Medulla oblongata (tissue), 1 donor: ENCODE results near the gene TBC1D16.

ENCODE experiments used
- DNase-seq: peaks from one replicate; pipeline ENCODE4 v3.0.0-alpha.2; 2015; ENCODE audit errors: extremely low spot score

Gene TBC1D16

DNA sequence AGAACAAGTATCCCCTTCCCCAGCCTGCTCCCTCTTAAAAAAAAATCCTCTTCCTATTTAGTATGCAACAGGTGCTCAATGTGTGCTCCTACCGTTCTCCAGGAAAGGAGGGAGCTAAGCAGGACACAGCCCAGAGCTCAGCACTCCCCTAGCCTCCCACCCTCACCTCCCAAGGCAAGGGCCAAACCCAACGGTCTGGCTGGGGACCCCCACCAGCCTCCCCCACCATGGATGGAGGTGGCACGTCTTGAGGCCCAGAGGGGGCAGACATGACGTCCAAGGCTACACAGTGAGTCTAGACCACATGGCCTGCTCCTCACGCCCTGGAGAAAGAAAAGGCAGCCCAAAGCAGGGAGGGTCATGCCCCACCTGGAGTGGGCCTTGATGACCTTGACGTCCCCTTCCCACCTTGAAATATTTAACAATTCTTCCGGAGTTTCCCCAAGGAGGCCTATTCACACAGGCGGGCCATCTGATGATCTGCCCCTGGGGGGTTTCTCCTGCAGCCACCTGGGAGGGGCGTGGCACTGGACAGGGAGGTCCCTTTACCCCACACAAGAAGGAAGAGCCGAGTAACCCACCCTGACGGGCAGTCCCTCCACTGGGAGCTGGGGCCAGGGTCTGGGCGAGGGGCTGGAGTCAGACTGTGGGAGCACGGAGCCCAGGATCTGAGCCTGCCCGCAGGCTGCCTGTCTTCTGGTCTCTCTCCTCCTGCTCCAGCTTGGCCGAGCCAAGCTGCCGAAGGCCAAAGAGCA is 107.0 kb downstream of the TBC1D16 start:
- no peak for DNase-seq

GRCh38 chr17:79927688-79928501 is 107.8 kb downstream of the TBC1D16 start:
- no peak for DNase-seq

- DNase-seq, result no peak
Observed at GRCh38 chr17:79927136-79927661, 108.5 kb downstream of the TBC1D16 start.

GRCh38 chr17:79926605-79927135 is 109.0 kb downstream of the TBC1D16 start:
- DNase-seq, result no peak

DNA sequence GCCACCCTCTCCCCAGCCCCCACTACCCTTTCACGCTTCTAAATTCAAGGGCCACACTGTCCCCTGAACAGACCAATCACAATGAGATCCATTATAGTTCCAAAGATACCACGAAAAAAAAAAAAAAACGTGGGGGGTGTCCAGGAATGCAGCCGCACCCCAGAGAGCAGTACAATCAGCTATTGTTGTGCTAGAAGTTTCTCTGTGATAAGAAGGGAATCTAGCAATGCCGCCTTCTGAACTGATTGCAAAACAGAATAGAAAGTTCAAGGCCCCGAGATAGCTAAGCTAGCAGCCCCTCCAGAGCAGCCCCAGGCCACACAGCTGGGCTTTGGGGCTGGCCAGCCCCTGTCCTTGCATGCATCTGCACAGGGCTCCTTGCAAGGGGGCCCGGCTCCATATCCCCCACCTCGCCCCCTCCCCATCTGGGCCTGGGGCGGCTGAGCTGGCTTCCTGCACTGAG is 109.5 kb downstream of the TBC1D16 start:
- no peak for DNase-seq

DNA sequence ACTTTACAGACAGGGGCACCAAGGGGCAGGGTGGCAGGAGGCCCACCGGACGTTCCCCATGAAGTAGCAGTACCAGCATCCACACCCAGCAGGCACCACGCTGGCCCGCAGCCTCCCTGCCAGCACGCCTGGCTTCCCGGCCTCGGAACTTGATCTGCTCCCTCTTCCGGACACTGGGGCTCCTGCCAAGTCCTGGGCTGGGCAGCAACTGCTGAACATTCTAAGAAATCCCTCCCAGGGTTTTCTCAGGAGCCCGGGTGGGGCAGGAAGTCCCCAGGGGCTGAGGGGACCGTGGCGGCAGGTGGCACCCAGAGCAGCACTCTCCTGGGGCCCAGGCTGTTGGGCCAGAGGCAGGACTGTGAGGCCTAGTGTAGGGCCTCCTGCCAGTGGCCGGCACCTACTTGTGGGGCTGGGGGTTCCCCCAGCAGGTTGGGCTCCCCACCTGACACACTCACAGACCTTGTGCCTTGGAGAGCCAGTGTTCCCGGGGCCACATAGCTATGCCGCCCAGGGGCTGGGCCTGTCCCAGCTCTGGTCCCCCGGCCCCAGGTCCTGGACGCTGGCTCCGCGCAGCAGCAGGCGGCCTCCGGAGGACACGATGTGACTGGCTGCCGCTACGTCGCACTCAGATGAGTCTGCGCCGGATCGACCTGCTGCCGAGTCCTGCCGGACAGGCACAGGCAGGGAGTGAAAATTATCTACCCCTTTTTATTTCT is 110.3 kb downstream of the TBC1D16 start:
- DNase-seq, result peak; percentile 66

- no peak for DNase-seq
Observed at GRCh38 chr17:79924639-79924976, 111.1 kb downstream of the TBC1D16 start.

DNA sequence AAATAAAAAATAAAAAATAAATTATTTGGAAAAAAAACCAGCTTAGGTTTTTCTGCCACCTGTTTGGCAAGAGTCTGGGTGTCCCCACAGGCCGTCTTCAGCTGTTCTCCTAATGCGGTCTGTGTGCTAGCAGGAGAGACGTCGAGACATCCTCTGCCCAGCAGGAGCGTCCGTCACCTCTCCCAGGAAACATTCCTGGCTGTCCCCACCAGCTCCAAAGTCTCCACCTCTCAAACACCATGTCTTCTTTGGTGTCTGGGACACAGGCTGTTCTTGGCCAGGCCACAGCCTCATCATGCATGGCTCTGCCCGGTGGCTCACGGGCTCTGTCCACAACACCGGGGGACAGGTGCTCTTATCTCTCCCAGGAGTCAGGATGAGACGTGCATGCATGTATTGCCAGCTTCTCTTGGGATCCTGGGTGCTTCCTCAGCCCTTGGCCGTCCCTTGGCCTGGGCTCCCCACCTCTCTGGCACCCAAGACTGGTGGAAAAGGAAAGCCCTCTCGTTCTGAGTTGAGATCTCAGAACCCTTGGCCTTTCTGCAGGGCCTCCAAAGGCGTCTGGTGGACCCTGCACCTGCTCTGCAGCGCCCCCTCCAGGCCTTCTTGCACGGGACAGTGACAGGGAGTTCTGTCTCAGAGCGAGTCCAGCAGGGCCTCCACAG is 111.6 kb downstream of the TBC1D16 start:
- DNase-seq, result peak; percentile 54

DNA sequence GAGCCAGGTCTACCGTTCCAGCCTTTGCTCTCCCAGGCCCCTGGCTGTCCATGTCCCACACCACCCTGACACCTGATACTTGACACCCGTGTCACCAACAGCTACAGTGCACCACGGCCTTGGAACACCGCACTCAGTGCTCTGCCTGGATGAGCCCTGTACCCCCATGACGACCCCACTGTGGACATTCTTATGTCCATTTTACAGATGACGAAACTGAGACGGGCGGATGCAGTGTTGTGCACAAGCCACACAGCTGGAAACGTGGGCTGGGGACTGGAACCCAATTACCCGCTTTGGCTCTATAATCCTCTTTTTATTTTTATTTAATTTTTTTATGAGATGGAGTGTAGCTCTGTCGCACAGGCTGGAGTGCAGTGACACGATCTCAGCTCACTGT is 112.9 kb downstream of the TBC1D16 start:
- no peak for DNase-seq

DNA sequence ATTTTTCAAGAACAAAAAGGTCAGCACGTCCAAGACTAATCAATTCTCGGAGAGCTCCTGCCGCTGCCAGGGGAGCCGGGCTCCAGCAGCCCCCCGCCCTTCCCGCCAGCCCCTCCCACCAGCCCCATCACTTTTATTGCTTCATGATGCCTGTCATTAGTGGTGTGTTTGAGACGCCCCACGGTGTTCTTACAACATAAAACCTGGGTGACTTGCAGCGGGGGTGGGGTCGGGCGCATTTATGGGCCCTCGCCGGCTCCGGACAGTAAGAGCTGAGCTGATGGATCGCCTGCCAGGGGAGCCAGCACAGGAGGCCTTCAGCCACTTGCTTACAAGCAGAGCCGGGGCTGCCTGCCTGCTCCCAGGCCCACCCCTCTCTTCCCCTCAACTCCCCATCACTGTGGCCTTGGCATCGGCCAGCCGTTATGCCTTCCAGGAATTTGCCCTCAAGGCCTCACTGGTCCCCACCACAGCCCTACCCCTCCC is 113.5 kb downstream of the TBC1D16 start:
- no peak for DNase-seq

DNA sequence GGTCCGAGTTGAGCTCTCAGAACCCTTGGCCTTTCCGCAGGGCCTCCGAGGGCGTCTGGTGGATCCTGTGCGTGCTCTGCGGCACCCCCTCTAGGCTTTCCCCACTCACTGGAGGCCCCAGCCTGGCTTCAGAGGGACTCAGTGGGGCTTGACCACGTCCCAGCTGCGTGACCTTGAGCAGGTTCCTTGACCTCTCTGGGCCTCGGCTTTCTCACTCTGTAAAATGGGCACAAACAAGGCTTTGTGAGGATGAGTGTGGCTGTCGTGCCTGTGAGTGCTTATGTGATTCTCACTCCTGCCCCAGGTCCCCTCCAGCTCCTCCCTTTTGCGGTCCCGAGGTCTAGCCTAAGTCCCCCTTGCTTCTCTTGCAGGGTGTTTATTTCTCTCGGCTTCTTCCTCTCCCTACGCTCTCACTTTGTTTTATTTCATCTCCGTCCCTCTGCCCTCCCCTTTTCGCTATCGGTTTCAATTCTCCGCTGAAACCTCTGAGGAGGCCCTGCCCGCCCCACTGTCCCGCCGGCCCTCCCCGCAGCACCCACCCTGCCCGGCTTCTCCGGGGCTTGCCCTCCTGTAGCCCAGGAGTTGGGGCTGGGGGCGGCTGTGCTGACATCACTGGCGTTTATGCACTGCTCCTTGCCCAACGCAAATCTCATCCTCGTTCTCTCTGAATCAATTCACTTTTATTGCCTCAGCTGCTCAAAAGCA is 114.1 kb downstream of the TBC1D16 start:
- DNase-seq, result no peak

DNA sequence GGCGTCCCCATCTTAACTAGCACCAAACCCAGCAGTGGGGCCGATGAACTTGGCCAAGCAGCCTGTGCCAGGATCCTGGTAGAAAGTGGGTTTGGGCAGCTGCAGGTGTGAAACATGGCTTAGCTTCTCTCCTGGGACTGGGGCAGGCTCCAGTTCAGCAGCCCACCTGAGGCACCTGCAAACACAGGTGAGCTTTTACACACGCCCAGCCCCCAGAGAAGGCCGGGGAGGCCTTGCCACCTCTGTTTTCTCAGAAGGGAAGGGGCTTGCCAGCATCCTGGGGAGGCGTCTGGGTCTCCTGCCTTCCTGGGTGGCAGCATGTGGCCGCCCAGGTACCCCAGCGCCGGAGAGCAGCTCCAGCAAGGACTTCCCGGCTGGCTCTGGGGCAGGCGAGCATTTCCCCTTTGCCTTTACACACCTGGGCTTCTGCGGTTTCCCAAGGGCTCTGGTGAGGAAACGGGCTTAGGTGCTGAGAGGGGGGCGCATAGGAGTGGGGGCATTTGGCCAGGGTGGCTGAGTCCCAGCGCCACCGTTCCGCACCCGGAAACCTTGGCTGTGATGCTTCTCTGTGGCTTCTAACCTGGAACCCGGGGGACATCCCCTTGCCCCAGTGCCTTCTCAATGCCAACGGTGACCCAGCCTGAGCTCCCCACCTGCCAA is 114.8 kb downstream of the TBC1D16 start:
- DNase-seq, result no peak

DNA sequence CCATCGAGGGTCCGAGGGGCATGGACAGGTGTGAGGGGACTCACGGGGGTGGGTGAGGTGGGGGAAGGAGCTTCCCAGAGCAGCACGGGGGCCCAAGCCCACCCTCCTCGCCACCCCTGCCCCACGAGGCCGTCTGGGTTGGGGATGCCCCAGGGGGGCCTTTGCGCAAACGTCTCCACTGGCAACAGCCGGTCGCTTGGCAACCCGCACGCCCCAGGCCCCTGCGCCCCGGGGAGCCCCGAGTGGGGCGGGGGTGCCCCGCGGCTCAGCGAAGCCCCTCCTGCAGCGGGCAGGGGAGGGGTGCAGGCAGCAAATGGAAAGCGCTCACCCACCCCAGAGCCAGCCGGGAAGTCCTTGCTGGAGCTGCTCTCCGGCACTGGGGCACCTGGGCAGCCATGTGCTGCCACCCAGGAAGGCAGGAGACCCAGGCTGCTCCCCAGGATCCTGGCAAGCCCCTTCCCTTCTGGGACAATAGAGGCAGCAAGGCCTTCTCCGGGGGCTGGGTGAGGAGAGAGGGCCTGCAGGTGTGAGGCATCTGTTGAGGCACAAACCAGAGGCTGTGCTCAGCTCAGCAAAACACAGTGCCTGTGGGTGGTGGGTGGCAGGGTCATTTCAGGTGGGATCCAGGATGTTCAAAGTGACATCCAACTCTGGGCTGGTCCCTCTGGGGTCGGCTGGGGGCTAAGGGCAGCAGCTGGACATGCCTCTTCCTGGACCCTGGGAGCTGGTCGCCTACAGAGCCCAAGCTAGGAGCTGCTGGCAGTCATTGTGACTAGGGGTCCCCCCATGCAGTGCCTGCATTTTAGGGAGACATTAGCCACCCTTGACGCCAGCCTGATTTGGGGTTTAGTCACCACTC is 115.6 kb downstream of the TBC1D16 start:
- no peak for DNase-seq

GRCh38 chr17:79919164-79919585 is 116.5 kb downstream of the TBC1D16 start:
- DNase-seq, result peak; percentile 94

- no peak for DNase-seq
Observed at GRCh38 chr17:79918581-79919163, 117.0 kb downstream of the TBC1D16 start.

GRCh38 chr17:79917902-79918484 is 117.7 kb downstream of the TBC1D16 start:
- DNase-seq, result no peak

- no peak for DNase-seq
Observed at GRCh38 chr17:79916991-79917901, 118.4 kb downstream of the TBC1D16 start.
